Activated CD4-positive, alpha-beta memory T cell treated with anti-CD3 and anti-CD28 coated beads, Interleukin-2, amount 10 ng/mL, durations not matched to agents 7 days and 5 days (primary cell): ENCODE data around the gene SPATA25. TPM values are rescaled to one million over a fixed set of nuclear protein-coding genes. Genes with fewer than 3 reads are reported as not detected.
"Not testable (repeated sequence)": the region's sequence is repeated elsewhere in the genome, so short reads cannot be mapped to it uniquely, and the experiment has no call there.

Experiments used
- CTCF ChIA-PET: fragments of 350-600 bp; sonication (Branson Sonifier 250); formaldehyde crosslinking; loops from one replicate; lab custom pipeline; 2021; ENCODE audit warnings: antibody characterized with exemption, inconsistent platforms; lab: Charles Lee
- POLR2A ChIA-PET: fragments of 350-600 bp; sonication (Branson Sonifier 250); formaldehyde crosslinking; loops from one replicate; lab custom pipeline; 2021; ENCODE audit warnings: antibody characterized with exemption; lab: Charles Lee
- DNase-seq: peaks from one replicate; pipeline ENCODE4 v3.0.0-alpha.2; 2020
- H3K27ac Mint-ChIP-seq: one replicate; pipeline ENCODE4 v1.8.0; 2021; ENCODE audit warnings: mild to moderate bottlenecking, mixed read lengths
- H3K27me3 Mint-ChIP-seq: one replicate; pipeline ENCODE4 v1.8.0; 2021; ENCODE audit warnings: mixed read lengths
- H3K36me3 Mint-ChIP-seq: one replicate; pipeline ENCODE4 v1.8.0; 2021; ENCODE audit warnings: low read depth, mixed read lengths
- H3K4me1 Mint-ChIP-seq: one replicate; pipeline ENCODE4 v1.8.0; 2021; ENCODE audit warnings: mixed read lengths
- H3K4me3 Mint-ChIP-seq: one replicate; pipeline ENCODE4 v1.8.0; 2021; ENCODE audit warnings: mild to moderate bottlenecking, mixed read lengths
- H3K9me3 Mint-ChIP-seq: one replicate; pipeline ENCODE4 v1.8.0; 2021; ENCODE audit warnings: mixed read lengths
- total RNA-seq, 2 experiments: library from RNA; stranded (reverse); gene quantifications; one replicate each; pipeline ENCODE4 v1.2.3, GENCODE V29; 2021

The SPATA25 gene
- total RNA-seq, 2 experiments from 2014 or later, result 0.30 to 0.88 TPM

GRCh38 chr20:45888681-45889080 lies 1.3 kb upstream of the SPATA25 start:
- no peak overlapping the region for H3K4me3 Mint-ChIP-seq
- peaks cover 5% of the 10 kb centered on the region for H3K27me3 Mint-ChIP-seq
- POLR2A ChIA-PET, result interaction anchor here (1.3 to 5.4 kb wide), 2 partner anchors 45 to 67 kb away, joined by 4 to 42 read pairs; partner anchors contain the start of gene PCIF1
- H3K4me1 Mint-ChIP-seq, result peaks cover 49% of the 10 kb centered on the region
- peaks cover 5% of the 10 kb centered on the region for H3K36me3 Mint-ChIP-seq
- CTCF ChIA-PET, result interaction anchor here (1.1 to 1.6 kb wide), 2 partner anchors 89 to 118 kb away, joined by 3 to 4 read pairs; no protein-coding TSS in a partner anchor
- no peak for DNase-seq
- H3K9me3 Mint-ChIP-seq, result no peaks in the 10 kb centered on the region
- H3K27ac Mint-ChIP-seq, result no peak overlapping the region

- DNase-seq, result no peak
- Mint-ChIP-seq H3K4me3 (no peak overlapping the region), H3K27ac (no peak overlapping the region), H3K9me3 (no peaks in the 10 kb centered on the region), H3K36me3 (peaks cover 18% of the 10 kb centered on the region), H3K4me1 (peaks cover 46% of the 10 kb centered on the region), H3K27me3 (peaks cover 14% of the 10 kb centered on the region)
- ChIA-PET POLR2A (no interaction called here), CTCF (no interaction called here)
Measured at GRCh38 chr20:45886590-45887345, 654 bp downstream of the SPATA25 start.

- H3K27me3 Mint-ChIP-seq, result peaks cover 13% of the 10 kb centered on the region
- ChIA-PET POLR2A (interaction anchor here (0.7 to 3.5 kb wide), 7 partner anchors 9 to 205 kb away, joined by 3 to 36 read pairs (median 8); partner anchors contain the start of genes ACOT8, CTSA, NEURL2 and PCIF1), CTCF (interaction anchor here (1.2 to 2.7 kb wide), 2 partner anchors 7 to 130 kb away, joined by 3 to 10 read pairs; partner anchors contain the start of genes CTSA and NEURL2)
- no peaks in the 10 kb centered on the region for H3K9me3 Mint-ChIP-seq
- H3K4me1 Mint-ChIP-seq, result peaks cover 43% of the 10 kb centered on the region
- no peak overlapping the region for H3K27ac Mint-ChIP-seq
- H3K4me3 Mint-ChIP-seq, result no peak overlapping the region
- H3K36me3 Mint-ChIP-seq, result peaks cover 16% of the 10 kb centered on the region
- DNase-seq, result no peak
Measured at GRCh38 chr20:45883100-45883469, 4.3 kb downstream of the SPATA25 start.

- DNase-seq, result no peak
- ChIA-PET POLR2A (interaction anchor here (0.7 to 3.5 kb wide), 8 partner anchors 9 to 206 kb away, joined by 3 to 36 read pairs (median 10); partner anchors contain the start of genes ACOT8, CTSA, NEURL2 and PCIF1), CTCF (interaction anchor here (1.2 to 2.7 kb wide), 3 partner anchors 8 to 131 kb away, joined by 3 to 10 read pairs (median 4); partner anchors contain the start of genes CTSA and NEURL2)
- Mint-ChIP-seq H3K4me3 (peak overlapping the region; percentile 22), H3K4me1 (peaks cover 43% of the 10 kb centered on the region), H3K27me3 (peaks cover 13% of the 10 kb centered on the region), H3K9me3 (no peaks in the 10 kb centered on the region), H3K36me3 (peaks cover 16% of the 10 kb centered on the region), H3K27ac (no peak overlapping the region)
Measured at GRCh38 chr20:45882469-45883099, 4.8 kb downstream of the SPATA25 start.

GRCh38 chr20:45880988-45881788 lies 6.2 kb downstream of the SPATA25 start, which contains the start of gene ZSWIM1:
TSS of gene ZSWIM1 (plus strand) at chr20:45881227. CDS start at chr20:45882593, 1,366 bp downstream.
- Mint-ChIP-seq H3K27ac (peak within 1 kb of the TSS; percentile 34), H3K27me3 (peaks cover 13% of the 10 kb centered on the region), H3K9me3 (no peaks in the 10 kb centered on the region), H3K4me3 (peak within 1 kb of the TSS; percentile 72), H3K4me1 (peaks cover 40% of the 10 kb centered on the region), H3K36me3 (peaks cover 22% of the 10 kb centered on the region)
- POLR2A ChIA-PET, result interaction anchor here (0.6 to 3.5 kb wide), 16 partner anchors 9 to 518 kb away, joined by 3 to 36 read pairs (median 4); partner anchors contain the start of genes ACOT8, CTSA, NEURL2 and PCIF1
- DNase-seq, result peak; percentile 98
- CTCF ChIA-PET, result interaction anchor here (0.6 to 2.7 kb wide), 9 partner anchors 9 to 213 kb away, joined by 3 to 10 read pairs (median 3); partner anchors contain the start of genes CTSA and NEURL2

GRCh38 chr20:45878076-45878761 lies 9.2 kb downstream of the SPATA25 start:
- H3K4me1 Mint-ChIP-seq, result peaks cover 19% of the 10 kb centered on the region
- H3K4me3 Mint-ChIP-seq, result no peak overlapping the region
- no peak for DNase-seq
- ChIA-PET POLR2A (no interaction called here), CTCF (no interaction called here)
- H3K27ac Mint-ChIP-seq, result no peak overlapping the region
- no peaks in the 10 kb centered on the region for H3K9me3 Mint-ChIP-seq
- H3K36me3 Mint-ChIP-seq, result peaks cover 14% of the 10 kb centered on the region
- peaks cover 10% of the 10 kb centered on the region for H3K27me3 Mint-ChIP-seq

GRCh38 chr20:45874576-45874975 lies 12.8 kb downstream of the SPATA25 start:
- Mint-ChIP-seq H3K4me1 (no peaks in the 10 kb centered on the region), H3K36me3 (peaks cover 8% of the 10 kb centered on the region), H3K27ac (no peak overlapping the region), H3K4me3 (no peak overlapping the region), H3K9me3 (no peaks in the 10 kb centered on the region), H3K27me3 (no peaks in the 10 kb centered on the region)
- DNase-seq, result no peak
- ChIA-PET POLR2A (interaction anchor here (1.5 kb wide), 1 partner anchor 17 kb away, joined by 5 read pairs; the partner anchor contains the start of genes ACOT8 and ZSWIM3), CTCF (interaction anchor here (0.7 to 1.2 kb wide), 2 partner anchors 11 to 104 kb away, joined by 4 to 7 read pairs; no protein-coding TSS in a partner anchor)

- ChIA-PET CTCF (interaction anchor here (0.7 to 1.2 kb wide), 2 partner anchors 11 to 103 kb away, joined by 4 to 7 read pairs; no protein-coding TSS in a partner anchor), POLR2A (interaction anchor here (1.5 kb wide), 1 partner anchor 17 kb away, joined by 5 read pairs; the partner anchor contains the start of genes ACOT8 and ZSWIM3)
- not testable (repeated sequence) for H3K4me3 Mint-ChIP-seq, H3K27me3 Mint-ChIP-seq, H3K36me3 Mint-ChIP-seq, H3K27ac Mint-ChIP-seq, H3K4me1 Mint-ChIP-seq, H3K9me3 Mint-ChIP-seq, DNase-seq
Measured at GRCh38 chr20:45874104-45874481, 13.3 kb downstream of the SPATA25 start.

GRCh38 chr20:45873409-45874103 lies 13.9 kb downstream of the SPATA25 start:
- ChIA-PET POLR2A (interaction anchor here (1.5 to 2.2 kb wide), 3 partner anchors 8 to 16 kb away, joined by 5 to 12 read pairs (median 8); partner anchors contain the start of genes ACOT8, ZSWIM1 and ZSWIM3), CTCF (interaction anchor here (0.8 to 1.2 kb wide), 2 partner anchors 11 to 12 kb away, joined by 3 to 7 read pairs; no protein-coding TSS in a partner anchor)
- Mint-ChIP-seq H3K27me3 (no peaks in the 10 kb centered on the region), H3K4me1 (no peaks in the 10 kb centered on the region), H3K36me3 (peaks cover 8% of the 10 kb centered on the region), H3K4me3 (no peak overlapping the region), H3K27ac (no peak overlapping the region), H3K9me3 (no peaks in the 10 kb centered on the region)
- no peak for DNase-seq

GRCh38 chr20:45872626-45873025 lies 14.8 kb downstream of the SPATA25 start:
- no peak for DNase-seq
- H3K27ac Mint-ChIP-seq, result no peak overlapping the region
- POLR2A ChIA-PET, result interaction anchor here (2.1 to 2.2 kb wide), 2 partner anchors 9 to 15 kb away, joined by 8 to 12 read pairs; partner anchors contain the start of genes ACOT8, ZSWIM1 and ZSWIM3
- H3K9me3 Mint-ChIP-seq, result no peaks in the 10 kb centered on the region
- CTCF ChIA-PET, result no interaction called here
- no peak overlapping the region for H3K4me3 Mint-ChIP-seq
- H3K4me1 Mint-ChIP-seq, result no peaks in the 10 kb centered on the region
- H3K36me3 Mint-ChIP-seq, result peaks cover 8% of the 10 kb centered on the region
- no peaks in the 10 kb centered on the region for H3K27me3 Mint-ChIP-seq

- no peak overlapping the region for H3K4me3 Mint-ChIP-seq
- ChIA-PET CTCF (interaction anchor here (1.9 kb wide), 1 partner anchor 68 kb away, joined by 6 read pairs; no protein-coding TSS in a partner anchor), POLR2A (interaction anchor here (1.0 kb wide), 1 partner anchor 11 kb away, joined by 4 read pairs; no protein-coding TSS in a partner anchor)
- peaks cover 8% of the 10 kb centered on the region for H3K36me3 Mint-ChIP-seq
- no peaks in the 10 kb centered on the region for H3K27me3 Mint-ChIP-seq
- no peak overlapping the region for H3K27ac Mint-ChIP-seq
- H3K4me1 Mint-ChIP-seq, result no peaks in the 10 kb centered on the region
- DNase-seq, result no peak
- H3K9me3 Mint-ChIP-seq, result no peaks in the 10 kb centered on the region
Measured at GRCh38 chr20:45867819-45868176, 19.6 kb downstream of the SPATA25 start.
